Measurements from ENCODE around the gene QKI.

DNA sequence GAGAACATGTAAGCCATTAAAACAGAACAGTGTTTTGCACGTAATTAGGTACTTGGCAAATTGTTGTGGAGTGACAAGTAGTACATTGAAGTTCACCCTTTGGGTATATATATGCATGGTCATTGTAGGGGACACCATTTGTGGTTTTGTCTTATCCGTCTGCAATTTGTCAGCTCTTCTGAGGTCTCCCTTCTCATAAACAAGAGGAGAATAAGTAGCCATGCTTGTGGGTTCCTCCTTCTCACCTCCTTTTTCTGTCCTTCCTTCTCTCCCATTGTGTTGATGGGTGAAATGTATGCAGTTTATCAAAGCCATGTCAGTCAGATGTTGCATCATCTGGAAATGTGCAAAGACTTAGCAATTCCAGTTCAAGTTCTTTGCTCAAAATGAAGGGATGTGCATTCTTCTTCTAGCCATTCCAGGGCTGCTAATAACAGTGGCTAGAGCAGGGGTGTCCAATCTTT, 70.9 kb downstream of the QKI start:
- TF ChIP-seq, protein P1, sequence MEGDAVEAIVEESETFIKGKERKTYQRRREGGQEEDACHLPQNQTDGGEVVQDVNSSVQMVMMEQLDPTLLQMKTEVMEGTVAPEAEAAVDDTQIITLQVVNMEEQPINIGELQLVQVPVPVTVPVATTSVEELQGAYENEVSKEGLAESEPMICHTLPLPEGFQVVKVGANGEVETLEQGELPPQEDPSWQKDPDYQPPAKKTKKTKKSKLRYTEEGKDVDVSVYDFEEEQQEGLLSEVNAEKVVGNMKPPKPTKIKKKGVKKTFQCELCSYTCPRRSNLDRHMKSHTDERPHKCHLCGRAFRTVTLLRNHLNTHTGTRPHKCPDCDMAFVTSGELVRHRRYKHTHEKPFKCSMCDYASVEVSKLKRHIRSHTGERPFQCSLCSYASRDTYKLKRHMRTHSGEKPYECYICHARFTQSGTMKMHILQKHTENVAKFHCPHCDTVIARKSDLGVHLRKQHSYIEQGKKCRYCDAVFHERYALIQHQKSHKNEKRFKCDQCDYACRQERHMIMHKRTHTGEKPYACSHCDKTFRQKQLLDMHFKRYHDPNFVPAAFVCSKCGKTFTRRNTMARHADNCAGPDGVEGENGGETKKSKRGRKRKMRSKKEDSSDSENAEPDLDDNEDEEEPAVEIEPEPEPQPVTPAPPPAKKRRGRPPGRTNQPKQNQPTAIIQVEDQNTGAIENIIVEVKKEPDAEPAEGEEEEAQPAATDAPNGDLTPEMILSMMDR (IDR thresholded peaks at IDR 0.05) = no peak
- TF ChIP-seq EP300 (IDR thresholded peaks at IDR 0.05) (no peak), POLR2AphosphoS5 (IDR thresholded peaks at IDR 0.05) (no peak)
